HG03159 (cell line): ENCODE results near the gene LYPLA2.
"Not testable (repeated sequence)": the region's sequence is repeated elsewhere in the genome, so short reads cannot be mapped to it uniquely, and the experiment has no call there.

Experiments used
- ATAC-seq: cut with Tn5 transposase; IDR thresholded peaks from one replicate; pipeline ENCODE4 v1.9.1; 2021; ENCODE audit warnings: mild to moderate bottlenecking, moderate library complexity; ENCODE audit not compliant: unreplicated experiment

Gene LYPLA2

GRCh38 chr1:23799570-23800399, 8.8 kb downstream of the LYPLA2 start:
- no peak for ATAC-seq

GRCh38 chr1:23800400-23801337, 9.7 kb downstream of the LYPLA2 start, which contains the start of gene GALE:
Gene GALE (minus strand): TSS chr1:23800754. CDS start chr1:23799007, 1,747 bp downstream.
- ATAC-seq: peak; percentile 78

GRCh38 chr1:23801338-23801748, 10.4 kb downstream of the LYPLA2 start:
- no peak for ATAC-seq

- no peak for ATAC-seq
These were observed 10.9 kb downstream of the LYPLA2 start for GRCh38 chr1:23801876-23802275.

GRCh38 chr1:23802809-23803342, 11.9 kb downstream of the LYPLA2 start:
- not testable (repeated sequence) for ATAC-seq

- ATAC-seq: no peak
These were observed 12.7 kb downstream of the LYPLA2 start for GRCh38 chr1:23803674-23804073.

- ATAC-seq: no peak
These were observed 13.4 kb downstream of the LYPLA2 start for GRCh38 chr1:23804183-23804835.

GRCh38 chr1:23805025-23805424, 14.1 kb downstream of the LYPLA2 start:
- ATAC-seq: no peak

GRCh38 chr1:23806280-23806679, 15.3 kb downstream of the LYPLA2 start:
- ATAC-seq: no peak

- ATAC-seq: no peak
These were observed 16.5 kb downstream of the LYPLA2 start for GRCh38 chr1:23807453-23807852.

- ATAC-seq: no peak
These were observed 18.8 kb downstream of the LYPLA2 start for GRCh38 chr1:23809751-23810171.

GRCh38 chr1:23810818-23811540, 20.0 kb downstream of the LYPLA2 start:
- ATAC-seq: no peak

- ATAC-seq: no peak
These were observed 23.1 kb downstream of the LYPLA2 start for GRCh38 chr1:23814016-23814415.

- no peak for ATAC-seq
These were observed 25.4 kb downstream of the LYPLA2 start for GRCh38 chr1:23816361-23816760.

GRCh38 chr1:23816906-23817305, 26.0 kb downstream of the LYPLA2 start:
- ATAC-seq: no peak

- ATAC-seq: no peak
These were observed 26.7 kb downstream of the LYPLA2 start for GRCh38 chr1:23817633-23818032.

- no peak for ATAC-seq
These were observed 32.8 kb downstream of the LYPLA2 start for GRCh38 chr1:23823767-23824166.

- ATAC-seq: no peak
These were observed 33.7 kb downstream of the LYPLA2 start for GRCh38 chr1:23824711-23825075.

GRCh38 chr1:23825076-23825761, 34.3 kb downstream of the LYPLA2 start, which contains the start of gene HMGCL:
Gene HMGCL (minus strand): TSS chr1:23825429. CDS start chr1:23825415, 14 bp downstream.
- no peak for ATAC-seq
